MM.1S (cell line): ENCODE results near the gene APOC3.

Experiments used
- DNase-seq: peaks from one replicate; pipeline ENCODE4 v3.0.0-alpha.2; 2015
- H2AFZ ChIP-seq: fragments of 300-600 bp; sonication (generic); 2 replicates; pipeline ENCODE4 v1.6.0; 2016; ENCODE audit warnings: antibody characterized with exemption, low read length
- H3F3A ChIP-seq: fragments of 300-600 bp; sonication (generic); 2 replicates; pipeline ENCODE4 v1.6.1; 2016; ENCODE audit warnings: mild to moderate bottlenecking, antibody characterized with exemption, low read length, moderate library complexity, mixed read lengths; ENCODE audit not compliant: insufficient read depth
- H3K27ac ChIP-seq: fragments of 300-600 bp; sonication (generic); 2 replicates; pipeline ENCODE4 v1.5.1; 2016; ENCODE audit warnings: mild to moderate bottlenecking, low read length
- H3K27me3 ChIP-seq: fragments of 300-600 bp; sonication (generic); replicated peaks from 2 replicates; pipeline ENCODE4 v1.6.0; 2016; ENCODE audit warnings: low read length; ENCODE audit not compliant: insufficient read depth
- H3K36me3 ChIP-seq: fragments of 300-600 bp; sonication (generic); replicated peaks from 2 replicates; pipeline ENCODE4 v1.6.1; 2016; ENCODE audit warnings: mild to moderate bottlenecking, low read length, mixed read lengths; ENCODE audit not compliant: insufficient read depth
- H3K4me1 ChIP-seq: fragments of 300-600 bp; sonication (generic); 2 replicates; pipeline ENCODE4 v1.6.1; 2016; ENCODE audit warnings: low read length, mixed read lengths
- H3K4me2 ChIP-seq: fragments of 300-600 bp; sonication (generic); 2 replicates; pipeline ENCODE4 v1.6.0; 2016; ENCODE audit warnings: low read depth, low read length
- H3K4me3 ChIP-seq: fragments of 300-600 bp; sonication (generic); 2 replicates; pipeline ENCODE4 v1.5.1; 2016; ENCODE audit warnings: low read length, mixed read lengths
- H3K79me2 ChIP-seq: fragments of 300-600 bp; sonication (generic); 2 replicates; pipeline ENCODE4 v1.6.1; 2016; ENCODE audit warnings: mixed run types, low read length, mixed read lengths
- H3K9ac ChIP-seq: fragments of 300-600 bp; sonication (generic); 2 replicates; pipeline ENCODE4 v1.6.1; 2016; ENCODE audit warnings: low read length, mixed read lengths
- H3K9me2 ChIP-seq: fragments of 300-600 bp; sonication (generic); replicated peaks from 2 replicates; pipeline ENCODE4 v1.6.1; 2016; ENCODE audit warnings: mild to moderate bottlenecking, low read length, mixed read lengths; ENCODE audit not compliant: insufficient read depth
- H3K9me3 ChIP-seq: fragments of 300-600 bp; sonication (generic); replicated peaks from 2 replicates; pipeline ENCODE4 v1.6.1; 2016; ENCODE audit warnings: mild to moderate bottlenecking, low read length, mixed read lengths; ENCODE audit not compliant: insufficient read depth
- H4K20me1 ChIP-seq: fragments of 300-600 bp; sonication (generic); 2 replicates; pipeline ENCODE4 v1.6.1; 2016; ENCODE audit warnings: mild to moderate bottlenecking, low read length, moderate library complexity, mixed read lengths; ENCODE audit not compliant: insufficient read depth
- CTCF ChIP-seq: fragments of 300-600 bp; sonication (generic); IDR thresholded peaks from 2 replicates; pipeline ENCODE4 v1.5.1; 2016; ENCODE audit warnings: antibody characterized with exemption, low read length, mixed read lengths
- EZH2 ChIP-seq: fragments of 300-600 bp; sonication (generic); optimal IDR thresholded peaks from 2 replicates; pipeline ENCODE3; 2017; ENCODE audit warnings: low read depth, mild to moderate bottlenecking, antibody characterized with exemption, low read length, mixed read lengths
- EZH2phosphoT487 ChIP-seq: fragments of 300-600 bp; sonication (generic); IDR thresholded peaks from 2 replicates; pipeline ENCODE4 v1.6.1; 2018; ENCODE audit warnings: antibody characterized with exemption, low read length

APOC3 gene

GRCh38 chr11:116849060-116849459 is 19.4 kb downstream of the APOC3 start:
- H3K36me3 ChIP-seq, result no peaks in the 10 kb centered on the region; the same call in none of the 2 replicates
- TF ChIP-seq EZH2phosphoT487 (no peak), EZH2 (no peak), CTCF (no peak)
- no peak overlapping the region for H3K4me2 ChIP-seq
- H3K79me2 ChIP-seq, result peaks cover 6% of the 10 kb centered on the region
- H3K9ac ChIP-seq, result no peak overlapping the region
- no peak overlapping the region for H3K4me3 ChIP-seq
- no peaks in the 10 kb centered on the region for H4K20me1 ChIP-seq
- H3F3A ChIP-seq, result peaks cover 11% of the 10 kb centered on the region
- no peak overlapping the region for H3K27ac ChIP-seq
- no peak for DNase-seq
- H3K9me2 ChIP-seq, result no peaks in the 10 kb centered on the region
- no peaks in the 10 kb centered on the region for H3K9me3 ChIP-seq
- H2AFZ ChIP-seq, result no peak overlapping the region
- no peaks in the 10 kb centered on the region for H3K27me3 ChIP-seq
- H3K4me1 ChIP-seq, result peaks cover 30% of the 10 kb centered on the region

GRCh38 chr11:116849486-116849885 is 19.8 kb downstream of the APOC3 start:
- H3K79me2 ChIP-seq, result peaks cover 6% of the 10 kb centered on the region
- no peak for DNase-seq
- TF ChIP-seq EZH2, result no peak
- TF ChIP-seq CTCF, result no peak
- no peak for TF ChIP-seq EZH2phosphoT487
- H3K27me3 ChIP-seq, result no peaks in the 10 kb centered on the region
- H3K4me3 ChIP-seq, result no peak overlapping the region
- H3K9ac ChIP-seq, result no peak overlapping the region
- no peak overlapping the region for H3K4me2 ChIP-seq
- H3K27ac ChIP-seq, result no peak overlapping the region
- H4K20me1 ChIP-seq, result no peaks in the 10 kb centered on the region
- peaks cover 35% of the 10 kb centered on the region for H3K4me1 ChIP-seq
- H3F3A ChIP-seq, result peaks cover 16% of the 10 kb centered on the region
- H3K9me3 ChIP-seq, result no peaks in the 10 kb centered on the region
- no peaks in the 10 kb centered on the region for H3K9me2 ChIP-seq
- no peaks in the 10 kb centered on the region; the same call in 1 of the 2 replicates for H3K36me3 ChIP-seq
- no peak overlapping the region for H2AFZ ChIP-seq

DNA sequence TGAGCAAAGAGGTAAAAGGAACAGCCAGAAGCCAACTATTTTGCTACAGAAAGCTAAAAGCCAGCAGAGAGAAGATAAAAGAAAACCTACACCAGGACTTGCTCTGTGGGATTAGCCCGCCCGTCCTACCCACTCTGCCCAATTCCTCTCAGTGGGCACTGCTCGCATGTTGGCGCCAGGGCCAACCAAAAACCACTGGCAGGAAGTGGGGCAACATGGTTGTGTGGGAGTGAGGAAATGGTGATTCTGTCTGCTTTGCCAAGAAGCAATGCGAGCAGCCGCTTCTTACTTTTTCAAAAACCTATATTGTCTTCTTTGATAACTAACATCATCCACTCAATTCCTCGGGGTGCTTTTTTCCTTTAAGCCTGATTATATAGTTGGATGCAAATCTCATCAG is 21.9 kb downstream of the APOC3 start:
- TF ChIP-seq EZH2phosphoT487, result no peak
- TF ChIP-seq EZH2, result no peak
- no peak for TF ChIP-seq CTCF
- Histone ChIP-seq H3K4me1 (peaks cover 39% of the 10 kb centered on the region), H3K27ac (peak overlapping the region; percentile 99; the same call in 1 of the 2 replicates), H4K20me1 (no peaks in the 10 kb centered on the region), H3K27me3 (no peaks in the 10 kb centered on the region), H3K9me2 (no peaks in the 10 kb centered on the region), H3K4me3 (no peak overlapping the region), H3F3A (peaks cover 17% of the 10 kb centered on the region), H2AFZ (no peak overlapping the region), H3K36me3 (no peaks in the 10 kb centered on the region; the same call in none of the 2 replicates), H3K9ac (no peak overlapping the region), H3K9me3 (no peaks in the 10 kb centered on the region), H3K4me2 (no peak overlapping the region), H3K79me2 (peaks cover 6% of the 10 kb centered on the region)
- no peak for DNase-seq
